Measurements from ENCODE around the gene ACP5.
"Not testable (repeated sequence)": the region's sequence is repeated elsewhere in the genome, so short reads cannot be mapped to it uniquely, and the experiment has no call there.

- TF ChIP-seq CTCF, EP300, POLR2A (IDR thresholded peaks at IDR 0.05): not testable (repeated sequence)
Observed at GRCh38 chr19:11564082-11564807, 13.2 kb downstream of the ACP5 start.
